Body of pancreas (tissue), 4 donors: Measurements from ENCODE around the gene ELL.

Experiments used
- CTCF ChIP-seq, 7 experiments: fragments of 450-650 bp in 4 of 7; fragments of 200-600 bp in 3 of 7; sonication (generic) in 3 of 7; IDR thresholded peaks; one replicate each; pipeline ENCODE4 v1.5.1; 2016 to 2019; ENCODE audit warnings: antibody characterized with exemption in 7 of 7
- POLR2A ChIP-seq, 3 donors: fragments of 450-650 bp; IDR thresholded peaks; one replicate each; pipeline ENCODE4 v1.6.1; 2016; ENCODE audit warnings: antibody characterized with exemption in 3 of 3, mild to moderate bottlenecking in 2 of 3

- TF ChIP-seq CTCF (IDR thresholded peaks at IDR 0.05), result no peak
- TF ChIP-seq POLR2A (IDR thresholded peaks at IDR 0.05), result no peak
Measured at GRCh38 chr19:18461471-18461870, 60.4 kb downstream of the ELL start.
